Stimulated activated CD4-positive, alpha-beta T cell treated with anti-CD3 and anti-CD28 coated beads, Interleukin-1b, Interleukin-23, amount 100 ng/mL, for 1 hour (primary cell): ENCODE data around the gene BOK.
"Not testable (repeated sequence)": the region's sequence is repeated elsewhere in the genome, so short reads cannot be mapped to it uniquely, and the experiment has no call there.

ENCODE experiments used
- DNase-seq, 2 donors: peaks; one replicate each; pipeline ENCODE4 v3.0.0-alpha.2; 2020; ENCODE audit warnings: low read depth in 2 of 2

The BOK gene

GRCh38 chr2:241555711-241556110, 2.8 kb upstream of the BOK start:
- DNase-seq: no peak

DNA sequence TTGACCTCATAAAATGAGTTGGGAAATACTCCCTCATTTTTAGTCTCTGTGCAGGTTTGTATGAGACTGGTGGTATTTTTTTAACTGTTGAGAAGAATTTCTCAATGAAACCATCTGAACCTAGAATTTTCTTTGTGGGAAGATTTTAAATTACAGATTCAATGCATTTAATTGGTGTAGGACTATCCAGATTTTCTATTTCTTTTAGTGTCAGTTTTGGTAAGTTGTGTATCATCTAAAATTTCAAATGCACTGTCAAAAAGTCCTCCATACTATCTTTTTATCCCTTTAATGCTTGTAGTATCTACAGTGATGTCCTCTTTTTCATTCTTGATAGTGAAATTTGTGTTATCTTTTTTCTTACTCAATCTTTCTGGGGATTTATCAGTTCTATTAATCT, 1.8 kb upstream of the BOK start:
- DNase-seq: no peak

GRCh38 chr2:241559323-241560161, 997 bp downstream of the BOK start:
- no peak for DNase-seq

- no peak for DNase-seq
These were observed 1.8 kb downstream of the BOK start for GRCh38 chr2:241560162-241560882.

DNA sequence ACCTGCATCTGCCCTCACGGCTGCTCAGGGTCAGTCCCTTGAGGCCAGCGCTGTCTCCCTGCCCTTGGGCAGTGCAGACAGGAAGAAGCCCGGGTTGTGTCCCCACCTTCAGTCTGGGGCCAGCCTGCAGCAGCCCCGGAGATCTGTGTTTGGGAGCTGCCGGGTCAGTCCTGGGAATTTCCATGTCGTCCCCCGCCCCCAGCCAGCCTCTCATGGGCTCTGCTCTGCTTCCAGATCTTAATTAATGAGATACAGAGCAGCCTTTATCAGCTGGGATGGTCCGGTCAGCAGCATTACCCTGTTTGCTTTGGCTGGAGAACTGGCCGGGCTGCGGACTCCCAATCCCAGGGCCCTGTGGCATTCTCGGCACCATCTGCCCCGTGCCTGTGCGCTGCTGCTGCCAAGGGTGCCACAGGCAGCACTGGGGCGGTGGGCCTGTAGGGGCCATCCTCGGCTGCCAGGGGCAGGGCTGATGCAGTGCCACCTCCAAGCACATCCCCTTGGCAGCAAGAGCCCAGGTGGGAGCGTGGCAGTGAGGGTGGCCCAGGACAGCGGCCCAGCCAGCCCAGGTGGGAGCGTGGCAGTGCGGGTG, 2.4 kb downstream of the BOK start:
- no peak for DNase-seq

DNA sequence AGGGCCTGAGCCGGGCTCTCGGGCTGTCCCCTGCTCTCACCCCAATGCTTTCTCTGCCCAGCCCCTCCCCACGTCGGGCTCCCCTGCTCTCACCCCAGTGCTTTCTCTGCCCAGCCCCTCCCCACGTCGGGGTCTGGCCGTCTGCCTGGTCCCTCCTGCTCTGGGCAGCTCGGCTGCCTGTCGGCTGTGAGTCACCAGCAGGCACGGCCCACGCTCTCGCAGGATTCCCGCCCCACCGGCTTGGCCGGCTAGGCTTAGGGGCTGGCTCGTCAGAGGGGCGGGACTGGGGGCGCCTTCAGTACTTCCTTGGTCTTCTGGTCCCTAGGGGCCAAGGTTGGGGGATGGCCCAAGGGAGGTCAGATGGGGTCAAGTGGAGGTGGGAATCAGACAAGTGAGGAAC, 3.3 kb downstream of the BOK start:
- no peak for DNase-seq

GRCh38 chr2:241562269-241562891, 3.8 kb downstream of the BOK start:
- DNase-seq: no peak

- DNase-seq: no peak
These were observed 4.5 kb downstream of the BOK start for GRCh38 chr2:241563031-241563507.

GRCh38 chr2:241563571-241563980, 5.0 kb downstream of the BOK start:
- no peak for DNase-seq

DNA sequence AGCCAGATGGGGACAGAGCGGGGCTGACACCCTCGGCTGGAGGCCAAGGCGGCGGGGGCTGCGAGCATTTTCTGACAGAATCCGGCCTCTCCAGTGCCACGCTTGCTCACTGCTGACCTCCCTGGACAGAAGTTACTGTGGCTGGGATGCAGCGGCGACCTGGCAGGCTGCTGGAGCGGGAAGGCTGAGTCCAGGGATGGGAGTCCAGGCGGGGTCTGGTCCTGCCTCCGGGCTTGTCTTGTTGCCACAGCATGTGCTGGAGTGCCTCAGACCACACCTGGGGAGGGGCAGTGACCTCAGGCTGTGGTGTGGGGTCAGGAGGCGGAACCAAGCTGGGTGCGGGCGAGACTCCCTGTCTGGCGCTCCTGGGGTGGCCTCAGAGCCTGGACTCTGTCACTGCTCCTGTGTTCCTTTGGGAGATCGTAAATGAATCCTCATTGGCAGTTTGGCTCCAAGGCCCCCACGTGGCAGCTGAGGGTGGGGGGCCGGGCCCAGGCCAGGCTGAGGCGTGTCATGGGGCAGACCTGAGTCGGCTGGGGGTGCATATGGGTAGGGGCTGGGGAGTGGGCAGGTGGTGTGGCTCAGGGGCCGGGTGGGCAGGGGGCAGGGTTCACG, 5.5 kb downstream of the BOK start:
- DNase-seq: no peak

DNA sequence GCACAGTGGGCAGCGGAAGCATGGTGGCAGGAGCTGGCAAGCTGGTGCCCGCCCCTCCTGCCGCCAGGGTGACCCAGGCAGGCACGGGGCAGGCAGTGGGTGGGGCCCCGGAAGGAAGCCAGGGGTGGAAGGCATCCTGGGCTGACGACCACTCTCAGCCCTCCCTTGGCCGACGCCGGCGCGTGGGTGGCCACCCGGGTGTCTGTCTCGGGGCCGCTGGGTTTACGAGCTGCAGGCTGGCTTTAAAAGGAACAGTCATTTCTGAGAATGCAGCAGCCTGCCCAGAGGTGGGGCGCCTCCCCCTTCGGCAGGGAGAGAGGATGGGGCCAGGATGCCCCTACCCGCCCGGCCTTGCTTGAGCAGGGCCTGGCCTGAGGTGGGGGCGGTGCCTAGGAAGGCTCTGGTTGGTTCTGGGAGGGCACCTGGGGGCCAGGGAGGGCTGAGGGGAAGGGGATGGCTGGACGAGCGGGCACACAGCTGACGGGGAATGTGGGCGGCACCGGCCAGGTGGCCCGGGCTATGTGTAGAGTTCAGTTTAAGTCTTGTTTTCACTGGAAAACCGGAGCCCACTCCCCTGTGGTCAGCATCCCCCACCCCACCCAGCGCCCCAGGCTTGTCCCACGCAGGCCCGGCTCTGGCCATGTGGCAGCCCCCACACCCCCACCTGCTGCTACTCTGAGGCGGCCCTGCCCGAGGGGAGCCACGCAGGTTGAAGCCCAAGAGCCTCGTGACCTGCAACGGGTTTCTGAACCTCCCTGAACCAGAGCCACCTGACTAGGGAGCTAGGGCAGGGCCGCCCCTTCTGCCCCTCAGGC, 6.3 kb downstream of the BOK start:
- no peak for DNase-seq

- DNase-seq: no peak
These were observed 6.9 kb downstream of the BOK start for GRCh38 chr2:241565411-241565810.

DNA sequence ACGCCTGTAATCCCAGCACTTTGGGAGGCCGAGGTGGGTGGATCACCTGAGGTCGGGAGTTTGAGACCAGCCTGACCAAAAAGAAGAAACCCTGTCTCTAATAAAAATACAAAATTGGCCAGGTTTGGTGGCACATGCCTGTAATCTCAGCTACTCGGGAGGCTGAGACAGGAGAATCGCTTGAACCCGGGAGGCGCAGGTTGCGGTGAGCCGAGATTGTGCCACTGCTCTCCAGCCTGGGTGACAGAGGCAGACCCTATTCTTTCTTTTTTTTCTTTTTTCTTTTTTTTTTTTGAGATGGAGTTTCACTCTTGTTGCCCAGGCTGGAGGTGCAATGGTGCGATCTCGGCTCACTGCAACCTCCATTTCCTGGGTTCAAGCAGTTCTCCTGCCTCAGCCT, 7.5 kb downstream of the BOK start:
- DNase-seq: not testable (repeated sequence)

DNA sequence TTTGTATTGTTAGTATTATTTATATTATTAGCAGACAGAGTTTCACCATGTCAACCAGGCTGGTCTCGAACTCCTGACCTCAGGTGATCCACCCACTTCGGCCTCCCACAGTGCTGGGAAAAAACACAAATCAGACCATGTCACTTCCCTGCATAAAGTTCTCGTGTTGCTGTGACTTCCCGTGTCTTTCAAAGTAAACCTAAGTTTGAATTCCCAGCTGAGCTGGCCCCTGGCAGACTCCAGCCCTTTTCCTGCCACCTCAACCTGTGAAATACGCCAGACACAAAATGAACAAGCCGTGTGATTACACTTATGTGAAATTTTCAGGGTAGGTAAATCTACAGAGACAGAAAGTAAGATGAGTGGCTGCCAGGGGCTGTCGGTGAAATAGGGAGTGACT, 7.9 kb downstream of the BOK start:
- no peak for DNase-seq

- not testable (repeated sequence) for DNase-seq
These were observed 8.7 kb downstream of the BOK start for GRCh38 chr2:241567266-241567665.

- no peak for DNase-seq
These were observed 9.2 kb downstream of the BOK start for GRCh38 chr2:241567776-241568175.

DNA sequence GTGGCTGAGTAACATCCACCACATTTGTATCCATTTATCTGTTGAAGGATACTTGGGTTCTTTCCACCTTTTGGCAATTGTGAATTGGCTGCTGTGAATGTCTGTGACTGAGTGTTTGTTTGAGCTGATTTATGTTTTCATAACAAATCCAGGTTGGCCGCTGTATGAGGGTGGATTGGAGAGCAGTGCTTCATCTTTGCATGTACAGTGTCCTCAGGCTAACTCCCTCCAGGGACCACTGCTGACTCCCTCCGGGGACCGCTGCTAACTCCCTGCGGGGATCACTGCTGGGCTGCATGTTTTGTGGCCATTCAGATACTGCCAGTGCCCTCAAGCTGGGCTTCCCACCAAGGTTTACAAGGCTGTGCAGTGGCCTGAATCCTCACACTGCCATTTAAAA, 10.2 kb downstream of the BOK start:
- no peak for DNase-seq

- DNase-seq: no peak
These were observed 11.3 kb downstream of the BOK start for GRCh38 chr2:241569831-241570281.

DNA sequence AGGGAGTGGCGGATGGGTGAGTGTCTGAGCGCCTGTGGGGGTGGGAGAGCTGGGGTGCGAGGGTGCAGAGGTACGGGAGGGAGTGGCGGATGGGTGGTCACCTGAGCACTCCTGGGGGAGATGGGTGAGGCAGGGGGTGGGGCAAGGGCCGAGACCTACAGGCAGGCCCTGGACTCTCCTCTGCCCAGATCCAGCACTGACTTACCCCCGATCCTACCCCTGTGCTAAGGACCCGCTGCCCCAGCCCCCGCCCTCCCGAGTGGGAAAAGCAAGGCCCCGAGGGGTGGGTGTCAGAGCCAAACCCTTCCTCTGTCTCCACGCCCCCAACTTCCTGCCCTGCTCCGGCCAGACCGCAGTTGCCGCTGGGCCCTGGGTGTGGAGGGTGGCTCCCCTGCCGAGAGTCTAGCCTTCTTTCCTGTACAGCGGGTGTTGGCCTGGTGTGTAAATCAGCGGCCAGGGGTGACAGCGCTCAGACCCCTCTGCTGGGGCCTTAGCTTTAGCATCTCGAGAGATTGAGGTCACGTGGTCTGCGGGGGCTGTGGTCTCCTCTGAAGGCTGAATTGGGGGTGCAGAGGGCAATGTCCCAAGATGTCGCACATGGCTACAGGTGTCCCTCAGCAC, 12.5 kb downstream of the BOK start:
- no peak for DNase-seq
